A673 (cell line): ENCODE data around the gene MCM5. TPM values are rescaled to one million over a fixed set of nuclear protein-coding genes. Genes with fewer than 3 reads are reported as not detected.
"Not testable (repeated sequence)": the region's sequence is repeated elsewhere in the genome, so short reads cannot be mapped to it uniquely, and the experiment has no call there.

Source experiments
- BruUV-seq: library from RNA; stranded (reverse); fragments of 400-500 nt; replicated peaks from 2 replicates; lab custom pipeline; 2021; lab: Mats Ljungman, UMichigan
- CTCF ChIA-PET: fragments of 300-600 bp; sonication (Branson Sonifier 250); formaldehyde crosslinking; loops from one replicate; lab custom pipeline; 2022; ENCODE audit warnings: antibody characterized with exemption; lab: Charles Lee
- POLR2A ChIA-PET: fragments of 300-600 bp; sonication (Branson Sonifier 250); formaldehyde crosslinking; loops from one replicate; lab custom pipeline; 2022; ENCODE audit warnings: antibody characterized with exemption; ENCODE audit not compliant: low non-redundant PET; lab: Charles Lee
- DNase-seq: peaks from one replicate; pipeline ENCODE4 v3.0.0-alpha.2; 2015; ENCODE audit warnings: low spot score
- H3K27ac ChIP-seq: fragments of 200-600 bp; sonication (generic); 2 replicates; pipeline ENCODE4 v1.5.1; 2016; ENCODE audit warnings: mixed run types, low read depth, mild to moderate bottlenecking, mixed read lengths, antibody characterized with exemption, low read length; ENCODE audit not compliant: poor library complexity, severe bottlenecking
- H3K27me3 ChIP-seq: fragments of 200-600 bp; sonication (generic); replicated peaks from 2 replicates; pipeline ENCODE4 v1.6.1; 2017; ENCODE audit warnings: mixed run types, low read depth, mild to moderate bottlenecking, mixed read lengths, antibody characterized with exemption, low read length; ENCODE audit not compliant: insufficient read depth, poor library complexity
- H3K36me3 ChIP-seq: fragments of 200-600 bp; sonication (generic); 2 replicates; pipeline ENCODE4 v1.6.1; 2016; ENCODE audit warnings: mixed run types, mild to moderate bottlenecking, mixed read lengths, antibody characterized with exemption, low read length; ENCODE audit not compliant: insufficient read depth, poor library complexity, severe bottlenecking
- H3K4me1 ChIP-seq: fragments of 200-600 bp; sonication (generic); 2 replicates; pipeline ENCODE4 v1.6.1; 2017; ENCODE audit warnings: mixed run types, mild to moderate bottlenecking, mixed read lengths, antibody characterized with exemption, low read length; ENCODE audit not compliant: insufficient read depth, poor library complexity, severe bottlenecking
- H3K4me3 ChIP-seq: fragments of 200-600 bp; sonication (generic); 2 replicates; pipeline ENCODE4 v1.5.1; 2016; ENCODE audit warnings: low read depth, mixed run types, mild to moderate bottlenecking, mixed read lengths, low read length; ENCODE audit not compliant: poor library complexity, severe bottlenecking
- H3K9me3 ChIP-seq: fragments of 200-600 bp; sonication (generic); 2 replicates; pipeline ENCODE4 v1.6.1; 2016; ENCODE audit warnings: mixed run types, low read depth, mild to moderate bottlenecking, mixed read lengths, antibody characterized with exemption, low read length; ENCODE audit not compliant: poor library complexity, severe bottlenecking
- CTCF ChIP-seq: fragments of 300-800, 200-600 bp; sonication (generic); conservative IDR thresholded peaks from 2 replicates; pipeline ENCODE4 v1.5.1; 2017; ENCODE audit warnings: low read depth, mild to moderate bottlenecking, antibody characterized with exemption, low read length, moderate library complexity, mixed read lengths
- EZH2 ChIP-seq: fragments of 200-600 bp; sonication (generic); IDR thresholded peaks from 2 replicates; pipeline ENCODE4 v1.6.1; 2017; ENCODE audit warnings: borderline replicate concordance, low read depth, mild to moderate bottlenecking, mixed read lengths, antibody characterized with exemption, low read length; ENCODE audit not compliant: poor library complexity, severe bottlenecking
- intact Hi-C: fragments of 100-400 bp; cut with micrococcal nuclease; formaldehyde crosslinking; loops from one replicate; pipeline ENCODE4 v1.10.0; 2022; ENCODE audit not compliant: unreplicated experiment
- total RNA-seq: library from RNA; stranded (reverse); gene quantifications from 2 replicates; pipeline ENCODE4 v1.2.3, GENCODE V29; 2021

The MCM5 gene
- total RNA-seq, 1 experiment from 2014 or later, result 245 TPM

- Histone ChIP-seq H3K27me3 (no peaks in the 10 kb centered on the region), H3K4me1 (no peaks in the 10 kb centered on the region), H3K4me3 (no peak overlapping the region), H3K36me3 (peaks cover 9% of the 10 kb centered on the region), H3K9me3 (peaks cover 3% of the 10 kb centered on the region), H3K27ac (no peak overlapping the region)
- BruUV-seq, result no TSS peak
- TF ChIP-seq CTCF (no peak), EZH2 (no peak)
- no peak for DNase-seq
- CTCF ChIA-PET, result no interaction called here
- POLR2A ChIA-PET, result no interaction called here
- intact Hi-C loops, result no loop called here
Measured at GRCh38 chr22:35467681-35468434, 67.9 kb downstream of the MCM5 start.

- H3K9me3 ChIP-seq, result peaks cover 3% of the 10 kb centered on the region
- H3K27me3 ChIP-seq, result no peaks in the 10 kb centered on the region
- H3K4me3 ChIP-seq, result no peak overlapping the region
- peaks cover 9% of the 10 kb centered on the region for H3K36me3 ChIP-seq
- H3K27ac ChIP-seq, result no peak overlapping the region
- peaks cover 9% of the 10 kb centered on the region for H3K4me1 ChIP-seq
- ChIA-PET POLR2A (no interaction called here), CTCF (no interaction called here)
- intact Hi-C loops, result no loop called here
- DNase-seq, result no peak
- TF ChIP-seq CTCF (no peak), EZH2 (no peak)
- no TSS peak for BruUV-seq
Measured at GRCh38 chr22:35470903-35471321, 71.0 kb downstream of the MCM5 start.

- H3K27ac ChIP-seq, POLR2A ChIA-PET, H3K27me3 ChIP-seq, H3K36me3 ChIP-seq, intact Hi-C loops, H3K4me3 ChIP-seq, BruUV-seq, H3K9me3 ChIP-seq, DNase-seq, CTCF ChIA-PET: not testable (repeated sequence)
- peaks cover 15% of the 10 kb centered on the region for H3K4me1 ChIP-seq
Measured at GRCh38 chr22:35471566-35471965, 71.6 kb downstream of the MCM5 start.

- Histone ChIP-seq H3K4me3 (no peak overlapping the region), H3K27me3 (no peaks in the 10 kb centered on the region), H3K9me3 (peaks cover 3% of the 10 kb centered on the region), H3K36me3 (peaks cover 9% of the 10 kb centered on the region), H3K4me1 (peaks cover 24% of the 10 kb centered on the region), H3K27ac (no peak overlapping the region)
- no TSS peak for BruUV-seq
- CTCF ChIA-PET, result no interaction called here
- POLR2A ChIA-PET, result no interaction called here
- DNase-seq, result no peak
- intact Hi-C loops, result no loop called here
- TF ChIP-seq CTCF (no peak), EZH2 (no peak)
Measured at GRCh38 chr22:35472488-35472887, 72.5 kb downstream of the MCM5 start.
